ENCODE data around the gene HIGD1A.
A peak's percentile ranks its signal among the peaks of the same experiment; 100 is the strongest.

Gene HIGD1A

GRCh38 chr3:42796332-42796885 is 7.9 kb downstream of the HIGD1A start:
- no peak for DNase-seq

- no peak for DNase-seq
These were observed 8.6 kb downstream of the HIGD1A start for GRCh38 chr3:42795621-42796181.

GRCh38 chr3:42790714-42791229 is 13.5 kb downstream of the HIGD1A start:
- DNase-seq, result no peak

GRCh38 chr3:42786631-42787030 is 17.7 kb downstream of the HIGD1A start:
- DNase-seq, result no peak

- no peak for DNase-seq
These were observed 18.1 kb downstream of the HIGD1A start for GRCh38 chr3:42786212-42786611.

- DNase-seq, result peak in 1 of 2 donors; percentile 57
These were observed 23.2 kb downstream of the HIGD1A start for GRCh38 chr3:42780892-42781700.

- DNase-seq, result no peak
These were observed 23.9 kb downstream of the HIGD1A start for GRCh38 chr3:42780398-42780797.

GRCh38 chr3:42778644-42779043 is 25.6 kb downstream of the HIGD1A start:
- no peak for DNase-seq

- no peak for DNase-seq
These were observed 30.9 kb downstream of the HIGD1A start for GRCh38 chr3:42773409-42773751.

- DNase-seq, result peak; percentile 86 to 89
These were observed 31.5 kb downstream of the HIGD1A start, which contains the start of gene CCDC13 for GRCh38 chr3:42772670-42773408. Gene CCDC13 (minus strand): TSS chr3:42773253. CDS start chr3:42758345, 14,908 bp downstream.

GRCh38 chr3:42771271-42771670 is 33.0 kb downstream of the HIGD1A start:
- no peak for DNase-seq

GRCh38 chr3:42769477-42770131 is 34.7 kb downstream of the HIGD1A start:
- no peak for DNase-seq

- no peak for DNase-seq
These were observed 39.6 kb downstream of the HIGD1A start for GRCh38 chr3:42764561-42765295.

- DNase-seq, result no peak
These were observed 40.2 kb downstream of the HIGD1A start for GRCh38 chr3:42764115-42764514.

- peak in 1 of 2 donors; percentile 21 for DNase-seq
These were observed 41.3 kb downstream of the HIGD1A start for GRCh38 chr3:42763021-42763420.

GRCh38 chr3:42762046-42762724 is 42.1 kb downstream of the HIGD1A start:
- DNase-seq, result peak in 1 of 2 donors; percentile 18

- no peak for DNase-seq
These were observed 46.2 kb downstream of the HIGD1A start for GRCh38 chr3:42758126-42758525.

- no peak for DNase-seq
These were observed 47.5 kb downstream of the HIGD1A start for GRCh38 chr3:42756681-42757213.

- peak in 1 of 2 donors; percentile 40 for DNase-seq
These were observed 48.4 kb downstream of the HIGD1A start for GRCh38 chr3:42755681-42756578.

GRCh38 chr3:42753757-42754156 is 50.5 kb downstream of the HIGD1A start:
- no peak for DNase-seq
